ENCODE measurements around the gene HOXD3.

Gene HOXD3

DNA sequence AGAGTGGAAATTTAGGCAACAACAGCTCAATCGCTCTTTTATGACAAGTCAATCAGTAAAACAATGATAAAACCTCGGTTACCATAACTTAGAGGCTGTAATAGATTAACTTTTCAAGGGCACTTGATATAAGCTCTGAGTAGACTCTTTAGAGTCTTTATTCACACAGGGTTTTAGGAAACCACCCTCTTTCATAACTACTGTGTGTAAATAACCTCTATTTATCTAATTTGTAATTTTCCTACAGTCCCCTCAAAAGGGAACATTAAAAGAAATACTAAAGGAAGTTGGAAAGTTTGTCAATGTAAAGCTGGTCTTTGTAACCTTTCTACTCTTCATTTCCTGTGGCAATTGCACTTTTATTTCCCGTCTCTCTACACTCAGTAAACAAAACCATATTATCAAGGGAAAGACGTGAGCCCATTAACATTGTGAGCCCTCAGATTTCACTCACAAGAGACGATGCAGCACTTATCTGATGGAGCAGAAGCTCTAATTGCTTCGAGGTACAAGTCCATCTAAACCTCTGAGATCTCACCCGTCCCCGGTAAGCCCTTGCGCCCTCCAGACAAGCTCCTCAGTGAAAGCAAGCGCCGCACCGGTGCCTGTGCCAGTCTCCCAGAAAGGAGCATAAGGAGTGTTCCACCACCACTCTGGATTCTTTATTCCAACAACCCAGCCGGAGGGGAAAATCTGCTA, 30.2 kb downstream of the HOXD3 start:
- in situ Hi-C loops (cut with HindIII; ENCODE audit: low sequenced_read_pairs): no loop called here
- TF ChIP-seq, protein P1, sequence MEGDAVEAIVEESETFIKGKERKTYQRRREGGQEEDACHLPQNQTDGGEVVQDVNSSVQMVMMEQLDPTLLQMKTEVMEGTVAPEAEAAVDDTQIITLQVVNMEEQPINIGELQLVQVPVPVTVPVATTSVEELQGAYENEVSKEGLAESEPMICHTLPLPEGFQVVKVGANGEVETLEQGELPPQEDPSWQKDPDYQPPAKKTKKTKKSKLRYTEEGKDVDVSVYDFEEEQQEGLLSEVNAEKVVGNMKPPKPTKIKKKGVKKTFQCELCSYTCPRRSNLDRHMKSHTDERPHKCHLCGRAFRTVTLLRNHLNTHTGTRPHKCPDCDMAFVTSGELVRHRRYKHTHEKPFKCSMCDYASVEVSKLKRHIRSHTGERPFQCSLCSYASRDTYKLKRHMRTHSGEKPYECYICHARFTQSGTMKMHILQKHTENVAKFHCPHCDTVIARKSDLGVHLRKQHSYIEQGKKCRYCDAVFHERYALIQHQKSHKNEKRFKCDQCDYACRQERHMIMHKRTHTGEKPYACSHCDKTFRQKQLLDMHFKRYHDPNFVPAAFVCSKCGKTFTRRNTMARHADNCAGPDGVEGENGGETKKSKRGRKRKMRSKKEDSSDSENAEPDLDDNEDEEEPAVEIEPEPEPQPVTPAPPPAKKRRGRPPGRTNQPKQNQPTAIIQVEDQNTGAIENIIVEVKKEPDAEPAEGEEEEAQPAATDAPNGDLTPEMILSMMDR (IDR thresholded peaks at IDR 0.05; ENCODE audit: low read depth, low read length, missing control alignments): no peak
- DNase-seq (ENCODE audit: low read depth): no peak
- H3K4me3 ChIP-seq (ENCODE audit: low read depth, low read length): peak overlapping the region; percentile 39

DNA sequence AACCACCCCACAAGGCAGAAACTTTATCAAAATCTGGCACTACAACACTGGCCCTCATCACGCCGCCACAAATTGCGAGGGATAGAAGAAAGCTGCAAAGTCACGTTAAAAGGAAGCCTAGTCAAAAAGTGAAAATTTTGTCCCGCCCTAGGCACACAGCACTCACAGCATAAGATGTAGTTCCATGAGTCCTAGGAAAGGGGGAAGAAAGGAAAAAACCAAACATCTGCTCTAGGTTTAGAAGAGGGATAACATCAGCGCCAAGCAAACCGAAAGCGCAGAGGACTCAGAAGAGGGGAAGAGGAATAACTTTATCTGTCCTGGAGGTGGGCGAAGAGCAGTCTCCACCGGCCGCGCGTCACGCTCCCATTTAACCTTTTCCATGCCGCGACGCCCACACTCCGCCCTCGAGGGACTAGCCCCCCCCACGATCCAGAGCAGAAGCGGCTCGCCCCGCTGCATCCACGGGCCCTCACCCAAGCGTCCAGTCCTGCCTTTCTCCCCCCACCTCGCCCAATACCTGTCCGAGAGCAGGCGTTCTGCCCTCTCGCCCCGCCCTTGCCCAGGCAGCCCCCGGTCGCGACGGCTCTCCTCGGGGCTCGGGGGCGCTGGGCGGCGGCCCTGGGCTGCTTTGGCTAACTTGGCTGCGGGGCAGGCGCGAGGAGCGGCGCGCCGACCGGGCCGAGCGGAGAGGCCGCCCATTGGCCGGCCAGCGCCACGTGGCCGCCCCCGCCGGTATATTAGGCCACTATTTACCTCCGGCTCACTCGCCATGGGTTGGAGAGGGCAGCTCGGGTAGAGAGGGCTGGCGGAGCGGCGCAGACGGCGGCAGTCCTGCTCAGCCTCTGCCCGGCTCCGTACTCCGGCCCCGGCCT, 31.0 kb downstream of the HOXD3 start, which contains the start of gene HOXD1:
Gene HOXD1, plus strand, starts transcription at position 770 of the 875 bp plus-strand sequence. CDS start 134 bp downstream, outside the sequence.
- peak within 1 kb of the TSS; percentile 39 for H3K4me3 ChIP-seq (ENCODE audit: low read depth, low read length)
- in situ Hi-C loops (cut with HindIII; ENCODE audit: low sequenced_read_pairs): no loop called here
- TF ChIP-seq, protein P1 (IDR thresholded peaks at IDR 0.05; ENCODE audit: low read depth, low read length, missing control alignments): no peak
- no peak for DNase-seq (ENCODE audit: low read depth)

- no peak for DNase-seq (ENCODE audit: low read depth)
- TF ChIP-seq, protein P1 (IDR thresholded peaks at IDR 0.05; ENCODE audit: low read depth, low read length, missing control alignments): no peak
- in situ Hi-C loops (cut with HindIII; ENCODE audit: low sequenced_read_pairs): no loop called here
- H3K4me3 ChIP-seq (ENCODE audit: low read depth, low read length): peak overlapping the region; percentile 39
These were observed 31.9 kb downstream of the HOXD3 start for GRCh38 chr2:176188774-176189680.

DNA sequence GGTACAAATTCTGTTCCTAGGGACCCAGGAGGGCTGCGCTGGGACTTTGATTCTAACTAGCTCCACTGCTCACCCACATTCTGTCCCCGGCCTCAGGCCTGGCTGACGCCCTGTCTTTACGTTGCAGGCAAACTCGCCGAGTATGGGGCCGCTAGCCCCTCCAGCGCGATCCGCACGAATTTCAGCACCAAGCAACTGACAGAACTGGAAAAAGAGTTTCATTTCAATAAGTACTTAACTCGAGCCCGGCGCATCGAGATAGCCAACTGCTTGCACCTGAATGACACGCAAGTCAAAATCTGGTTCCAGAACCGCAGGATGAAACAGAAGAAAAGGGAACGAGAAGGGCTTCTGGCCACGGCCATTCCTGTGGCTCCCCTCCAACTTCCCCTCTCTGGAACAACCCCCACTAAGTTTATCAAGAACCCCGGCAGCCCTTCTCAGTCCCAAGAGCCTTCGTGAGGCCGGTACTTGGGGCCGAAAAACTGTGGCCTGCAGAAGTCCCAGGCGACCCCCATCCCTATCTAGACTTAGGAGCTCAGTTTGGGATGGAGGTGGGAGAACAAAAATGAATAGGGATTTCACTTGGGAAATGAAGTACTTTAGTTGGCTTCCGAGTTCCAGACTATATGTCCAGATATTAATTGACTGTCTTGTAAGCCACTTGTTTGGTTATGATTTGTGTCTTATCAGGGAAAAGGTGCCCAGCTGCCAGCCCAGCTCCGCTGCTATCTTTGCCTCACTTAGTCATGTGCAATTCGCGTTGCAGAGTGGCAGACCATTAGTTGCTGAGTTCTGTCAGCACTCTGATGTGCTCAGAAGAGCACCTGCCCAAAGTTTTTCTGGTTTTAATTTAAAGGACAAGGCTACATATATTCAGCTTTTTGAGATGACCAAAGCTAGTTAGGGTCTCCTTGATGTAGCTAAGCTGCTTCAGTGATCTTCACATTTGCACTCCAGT, 32.9 kb downstream of the HOXD3 start:
- TF ChIP-seq, protein P1 (IDR thresholded peaks at IDR 0.05; ENCODE audit: low read depth, low read length, missing control alignments): no peak
- DNase-seq (ENCODE audit: low read depth): no peak
- in situ Hi-C loops (cut with HindIII; ENCODE audit: low sequenced_read_pairs): no loop called here
- H3K4me3 ChIP-seq (ENCODE audit: low read depth, low read length): no peak overlapping the region

GRCh38 chr2:176192351-176192750, 35.2 kb downstream of the HOXD3 start:
- TF ChIP-seq, protein P1 (IDR thresholded peaks at IDR 0.05; ENCODE audit: low read depth, low read length, missing control alignments): no peak
- H3K4me3 ChIP-seq (ENCODE audit: low read depth, low read length): no peak overlapping the region
- in situ Hi-C loops (cut with HindIII; ENCODE audit: low sequenced_read_pairs): no loop called here
- DNase-seq (ENCODE audit: low read depth): no peak

Measured in astrocyte of the cerebellum (primary cell).